ENCODE data around the gene BOC. TPM values are rescaled to one million over a fixed set of nuclear protein-coding genes. Genes with fewer than 3 reads are reported as not detected.

Gene BOC
- total RNA-seq, 2 experiments from 2014 or later, result 0.03 TPM; not detected in 1

DNA sequence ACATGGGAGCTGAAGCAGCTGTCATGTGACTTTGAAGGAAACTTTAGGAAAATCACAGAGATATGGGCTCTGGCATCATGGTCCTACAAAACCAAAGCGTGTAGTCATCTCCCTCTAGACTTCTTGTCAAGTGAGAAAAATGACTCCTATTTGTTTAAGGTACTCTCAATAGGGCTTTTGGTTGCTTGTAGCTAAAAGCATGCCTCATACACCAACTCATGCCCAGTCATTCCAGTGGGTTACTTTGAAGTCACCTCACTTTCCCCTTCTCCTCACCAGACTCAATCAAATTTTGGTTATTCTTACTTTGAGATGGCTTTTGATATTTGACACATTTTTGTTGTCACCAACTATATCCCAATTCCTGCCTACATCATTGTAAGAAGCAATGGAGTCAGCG lies 81.6 kb downstream of the BOC start:
- Histone ChIP-seq H3K4me1 (ENCODE audit: insufficient read depth, low read length, poor library complexity, severe bottlenecking) (no peaks in the 10 kb centered on the region), H3K27ac (ENCODE audit: low read depth, low read length, poor library complexity, severe bottlenecking) (no peak overlapping the region), H3K4me3 (ENCODE audit: low read depth, low read length, poor library complexity, severe bottlenecking) (no peak overlapping the region), H3K9me3 (ENCODE audit: low read length) (no peaks in the 10 kb centered on the region), H3K4me2 (ENCODE audit: low read length) (no peak overlapping the region), H3K9me2 (ENCODE audit: insufficient read depth, low read length) (no peaks in the 10 kb centered on the region), H3K79me2 (ENCODE audit: insufficient read depth, low read depth, low read length) (no peaks in the 10 kb centered on the region), H2AFZ (ENCODE audit: low read length) (no peak overlapping the region), H4K20me1 (ENCODE audit: insufficient read depth, low read length) (no peaks in the 10 kb centered on the region), H3K36me3 (ENCODE audit: insufficient read depth, low read length) (no peaks in the 10 kb centered on the region)
- ChIA-PET CTCF (ENCODE audit: unreplicated experiment) (no interaction called here), POLR2A (interaction anchor here (0.5 kb wide), 1 partner anchor 180 kb away, joined by 5 read pairs; no protein-coding TSS in a partner anchor)
- no peak for DNase-seq (ENCODE audit: low spot score)
- BruUV-seq (replicated peaks), result no TSS peak
- no peak for TF ChIP-seq EZH2phosphoT487 (IDR thresholded peaks at IDR 0.05; ENCODE audit: borderline replicate concordance, low read depth, low read length)
- TF ChIP-seq, protein P1, sequence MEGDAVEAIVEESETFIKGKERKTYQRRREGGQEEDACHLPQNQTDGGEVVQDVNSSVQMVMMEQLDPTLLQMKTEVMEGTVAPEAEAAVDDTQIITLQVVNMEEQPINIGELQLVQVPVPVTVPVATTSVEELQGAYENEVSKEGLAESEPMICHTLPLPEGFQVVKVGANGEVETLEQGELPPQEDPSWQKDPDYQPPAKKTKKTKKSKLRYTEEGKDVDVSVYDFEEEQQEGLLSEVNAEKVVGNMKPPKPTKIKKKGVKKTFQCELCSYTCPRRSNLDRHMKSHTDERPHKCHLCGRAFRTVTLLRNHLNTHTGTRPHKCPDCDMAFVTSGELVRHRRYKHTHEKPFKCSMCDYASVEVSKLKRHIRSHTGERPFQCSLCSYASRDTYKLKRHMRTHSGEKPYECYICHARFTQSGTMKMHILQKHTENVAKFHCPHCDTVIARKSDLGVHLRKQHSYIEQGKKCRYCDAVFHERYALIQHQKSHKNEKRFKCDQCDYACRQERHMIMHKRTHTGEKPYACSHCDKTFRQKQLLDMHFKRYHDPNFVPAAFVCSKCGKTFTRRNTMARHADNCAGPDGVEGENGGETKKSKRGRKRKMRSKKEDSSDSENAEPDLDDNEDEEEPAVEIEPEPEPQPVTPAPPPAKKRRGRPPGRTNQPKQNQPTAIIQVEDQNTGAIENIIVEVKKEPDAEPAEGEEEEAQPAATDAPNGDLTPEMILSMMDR (conservative IDR thresholded peaks at IDR 0.05; ENCODE audit: low read length), result no peak
- intact Hi-C loops (cut with micrococcal nuclease; ENCODE audit: unreplicated experiment), result loop anchor here (2.0 kb wide), 1 partner anchor 650 kb away; no protein-coding TSS in a partner anchor

DNA sequence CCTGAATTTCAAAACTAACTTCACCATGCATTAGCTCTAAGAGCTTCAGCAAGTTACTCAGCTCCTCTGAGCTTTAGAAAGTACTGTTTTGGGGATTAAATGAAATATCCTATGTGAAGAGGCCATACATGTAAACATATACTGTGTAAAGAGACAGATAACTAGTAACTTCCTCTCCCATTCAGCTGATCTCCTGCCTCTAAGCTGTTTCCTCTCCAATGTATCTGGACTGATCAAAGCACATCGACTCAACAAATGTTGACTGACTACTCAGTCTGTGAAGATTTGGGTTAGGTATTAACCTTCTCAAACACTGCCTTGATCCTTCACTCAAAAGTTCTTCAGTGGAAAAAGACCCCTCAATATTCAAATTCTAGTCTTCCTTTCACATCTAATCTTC lies 82.0 kb downstream of the BOC start:
- no peaks in the 10 kb centered on the region for H3K9me2 ChIP-seq (ENCODE audit: insufficient read depth, low read length)
- no peak overlapping the region for H3K4me2 ChIP-seq (ENCODE audit: low read length)
- BruUV-seq (replicated peaks), result no TSS peak
- H3K79me2 ChIP-seq (ENCODE audit: insufficient read depth, low read depth, low read length), result no peaks in the 10 kb centered on the region
- H2AFZ ChIP-seq (ENCODE audit: low read length), result no peak overlapping the region
- DNase-seq (ENCODE audit: low spot score), result no peak
- H4K20me1 ChIP-seq (ENCODE audit: insufficient read depth, low read length), result no peaks in the 10 kb centered on the region
- no peak overlapping the region for H3K27ac ChIP-seq (ENCODE audit: low read depth, low read length, poor library complexity, severe bottlenecking)
- TF ChIP-seq, protein P1 (conservative IDR thresholded peaks at IDR 0.05; ENCODE audit: low read length), result no peak
- no peak for TF ChIP-seq EZH2phosphoT487 (IDR thresholded peaks at IDR 0.05; ENCODE audit: borderline replicate concordance, low read depth, low read length)
- H3K4me3 ChIP-seq (ENCODE audit: low read depth, low read length, poor library complexity, severe bottlenecking), result no peak overlapping the region
- ChIA-PET POLR2A (interaction anchor here (0.5 kb wide), 1 partner anchor 180 kb away, joined by 5 read pairs; no protein-coding TSS in a partner anchor), CTCF (ENCODE audit: unreplicated experiment) (no interaction called here)
- no peaks in the 10 kb centered on the region for H3K4me1 ChIP-seq (ENCODE audit: insufficient read depth, low read length, poor library complexity, severe bottlenecking)
- no peaks in the 10 kb centered on the region for H3K36me3 ChIP-seq (ENCODE audit: insufficient read depth, low read length)
- no peaks in the 10 kb centered on the region for H3K9me3 ChIP-seq (ENCODE audit: low read length)
- intact Hi-C loops (cut with micrococcal nuclease; ENCODE audit: unreplicated experiment), result loop anchor here (2.0 kb wide), 1 partner anchor 651 kb away; no protein-coding TSS in a partner anchor

DNA sequence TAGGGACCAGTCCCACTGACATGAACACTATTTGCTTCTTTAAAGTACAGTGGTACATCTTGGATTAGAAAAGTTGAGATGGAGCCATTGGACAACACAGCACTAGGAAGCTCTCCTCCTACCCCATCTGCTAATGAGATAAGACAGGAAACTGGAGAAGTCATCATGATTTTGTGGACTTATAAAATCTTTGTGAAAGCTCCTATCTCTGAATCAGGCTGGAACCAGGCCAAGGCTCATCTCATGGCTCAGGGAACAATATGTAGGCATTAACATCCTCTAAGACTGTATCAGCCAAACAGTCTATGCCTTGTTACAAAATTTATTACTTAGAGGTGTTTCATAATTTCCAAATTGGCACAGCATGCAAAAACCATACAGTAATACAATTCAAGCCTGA lies 84.1 kb downstream of the BOC start:
- Histone ChIP-seq H3K9me3 (ENCODE audit: low read length) (no peaks in the 10 kb centered on the region), H3K36me3 (ENCODE audit: insufficient read depth, low read length) (no peaks in the 10 kb centered on the region), H3K4me3 (ENCODE audit: low read depth, low read length, poor library complexity, severe bottlenecking) (no peak overlapping the region), H3K27ac (ENCODE audit: low read depth, low read length, poor library complexity, severe bottlenecking) (no peak overlapping the region), H3K79me2 (ENCODE audit: insufficient read depth, low read depth, low read length) (no peaks in the 10 kb centered on the region), H3K4me1 (ENCODE audit: insufficient read depth, low read length, poor library complexity, severe bottlenecking) (no peaks in the 10 kb centered on the region), H3K9me2 (ENCODE audit: insufficient read depth, low read length) (no peaks in the 10 kb centered on the region), H3K4me2 (ENCODE audit: low read length) (no peak overlapping the region), H2AFZ (ENCODE audit: low read length) (no peak overlapping the region), H4K20me1 (ENCODE audit: insufficient read depth, low read length) (no peaks in the 10 kb centered on the region)
- intact Hi-C loops (cut with micrococcal nuclease; ENCODE audit: unreplicated experiment), result no loop called here
- ChIA-PET POLR2A (interaction anchor here (0.6 to 1.5 kb wide), 3 partner anchors 40 to 1818 kb away, joined by 3 read pairs; no protein-coding TSS in a partner anchor), CTCF (ENCODE audit: unreplicated experiment) (no interaction called here)
- TF ChIP-seq, protein P1 (conservative IDR thresholded peaks at IDR 0.05; ENCODE audit: low read length), result no peak
- TF ChIP-seq EZH2phosphoT487 (IDR thresholded peaks at IDR 0.05; ENCODE audit: borderline replicate concordance, low read depth, low read length), result no peak
- DNase-seq (ENCODE audit: low spot score), result no peak
- no TSS peak for BruUV-seq (replicated peaks)

Measured in OCI-LY7 (cell line).